Endodermal cell (in vitro differentiated cells): ENCODE data around the gene RPL19. TPM values are rescaled to one million over a fixed set of nuclear protein-coding genes. Genes with fewer than 3 reads are reported as not detected.

Experiments
- DNase-seq: peaks from one replicate; pipeline ENCODE4 v3.0.0-alpha.2; 2017
- H3K27ac ChIP-seq: 2 replicates; pipeline ENCODE4 v1.5.1; 2013; ENCODE audit warnings: mild to moderate bottlenecking, low read depth, low read length, moderate library complexity
- H3K27me3 ChIP-seq: 2 replicates; pipeline ENCODE4 v1.6.1; 2013; ENCODE audit warnings: mild to moderate bottlenecking, low read length, moderate library complexity; ENCODE audit not compliant: insufficient read depth, control insufficient read depth, poor library complexity, severe bottlenecking
- H3K36me3 ChIP-seq: 2 replicates; pipeline ENCODE4 v1.7.0; 2013; ENCODE audit warnings: mild to moderate bottlenecking, low read length, moderate library complexity; ENCODE audit not compliant: control insufficient read depth, insufficient read depth
- H3K4me1 ChIP-seq: one replicate; pipeline ENCODE4 v1.7.0; 2013; ENCODE audit warnings: low read length; ENCODE audit not compliant: control insufficient read depth, insufficient read depth
- H3K4me3 ChIP-seq: 2 replicates; pipeline ENCODE4 v1.5.1; 2013; ENCODE audit warnings: mild to moderate bottlenecking, low read length, moderate library complexity
- H3K9ac ChIP-seq: 2 replicates; pipeline ENCODE4 v1.6.1; 2013; ENCODE audit warnings: mild to moderate bottlenecking, low read length, moderate library complexity; ENCODE audit not compliant: poor library complexity, severe bottlenecking; ENCODE audit errors: extremely low read depth
- H3K9me3 ChIP-seq: 2 replicates; pipeline ENCODE4 v1.6.1; 2013; ENCODE audit warnings: mild to moderate bottlenecking, low read length, moderate library complexity; ENCODE audit not compliant: control insufficient read depth
- H3K27ac Mint-ChIP-seq: 2 replicates; pipeline ENCODE4 v1.8.0; 2020; ENCODE audit warnings: mixed read lengths
- H3K27me3 Mint-ChIP-seq: 2 replicates; pipeline ENCODE4 v1.8.0; 2021; ENCODE audit warnings: mild to moderate bottlenecking, mixed read lengths; ENCODE audit not compliant: insufficient read depth
- H3K36me3 Mint-ChIP-seq: 2 replicates; pipeline ENCODE4 v1.8.0; 2020; ENCODE audit warnings: low read depth, mixed read lengths
- H3K4me1 Mint-ChIP-seq: 2 replicates; pipeline ENCODE4 v1.8.0; 2020; ENCODE audit warnings: mixed read lengths
- H3K4me3 Mint-ChIP-seq: 2 replicates; pipeline ENCODE4 v1.8.0; 2020; ENCODE audit warnings: mild to moderate bottlenecking, moderate library complexity, mixed read lengths
- H3K9me3 Mint-ChIP-seq: 2 replicates; pipeline ENCODE4 v1.8.0; 2020; ENCODE audit warnings: mild to moderate bottlenecking, mixed read lengths
- CTCF ChIP-seq: fragments of 200-600 bp; sonication (generic); conservative IDR thresholded peaks from 2 replicates; pipeline ENCODE4 v1.5.0; 2021; ENCODE audit warnings: antibody characterized with exemption, mild to moderate bottlenecking
- WGBS, 2 experiments: methylation state at CpG; one replicate each; pipeline versions ENCODE4 v1.1.5 to v1.1.7; 2013; ENCODE audit warnings: missing lambda C conversion rate in 2 of 2, mixed read lengths in 1 of 2; ENCODE audit not compliant: insufficient coverage in 1 of 2, insufficient read length in 1 of 2; 5-methylcytosine and 5-hydroxymethylcytosine counted together
- total RNA-seq, 2 donors: library from RNA; stranded (reverse); fragmentation: NEBNext Ultra II Directional in 1 of 2; extraction: Animal tissue kit (Norgen Biotek cat#: 25700) in 1 of 2; gene quantifications; 2 replicates in 1 of 2; 3 replicates in 1 of 2; pipeline ENCODE4 v1.2.1, GENCODE V29; 2021

The RPL19 gene
- total RNA-seq, 2 donors from 2014 or later: 1,782 to 1,829 TPM

- Histone ChIP-seq H3K27me3 (no peaks in the 10 kb centered on the region), H3K9me3 (no peaks in the 10 kb centered on the region), H3K27ac (no peak overlapping the region), H3K4me3 (no peak overlapping the region), H3K9ac (no peak overlapping the region), H3K36me3 (no peaks in the 10 kb centered on the region), H3K4me1 (no peaks in the 10 kb centered on the region)
- no peak for TF ChIP-seq CTCF
- H3K4me3 Mint-ChIP-seq: no peak overlapping the region
- no peaks in the 10 kb centered on the region for H3K36me3 Mint-ChIP-seq
- peaks cover 8% of the 10 kb centered on the region for H3K27me3 Mint-ChIP-seq
- DNase-seq: peak; percentile 64
- peaks cover 7% of the 10 kb centered on the region for H3K4me1 Mint-ChIP-seq
- no peak overlapping the region for H3K27ac Mint-ChIP-seq
- H3K9me3 Mint-ChIP-seq: no peaks in the 10 kb centered on the region
- 83 to 100% methylated on average over 4 to 6 of the region's 6 CpGs for WGBS, 2 experiments
Observed at GRCh38 chr17:39236981-39237441, 36.9 kb downstream of the RPL19 start.

- Mint-ChIP-seq H3K4me3 (no peak overlapping the region), H3K4me1 (peaks cover 4% of the 10 kb centered on the region), H3K9me3 (no peaks in the 10 kb centered on the region), H3K27me3 (peaks cover 4% of the 10 kb centered on the region), H3K27ac (no peak overlapping the region), H3K36me3 (no peaks in the 10 kb centered on the region)
- TF ChIP-seq CTCF: no peak
- Histone ChIP-seq H3K27ac (no peak overlapping the region), H3K9ac (no peak overlapping the region), H3K4me3 (no peak overlapping the region), H3K27me3 (no peaks in the 10 kb centered on the region), H3K4me1 (no peaks in the 10 kb centered on the region), H3K9me3 (no peaks in the 10 kb centered on the region), H3K36me3 (no peaks in the 10 kb centered on the region)
- DNase-seq: no peak
- 80 to 88% methylated on average over 1 to 7 of the region's 7 CpGs for WGBS, 2 experiments
Observed at GRCh38 chr17:39237586-39237985, 37.5 kb downstream of the RPL19 start.

DNA sequence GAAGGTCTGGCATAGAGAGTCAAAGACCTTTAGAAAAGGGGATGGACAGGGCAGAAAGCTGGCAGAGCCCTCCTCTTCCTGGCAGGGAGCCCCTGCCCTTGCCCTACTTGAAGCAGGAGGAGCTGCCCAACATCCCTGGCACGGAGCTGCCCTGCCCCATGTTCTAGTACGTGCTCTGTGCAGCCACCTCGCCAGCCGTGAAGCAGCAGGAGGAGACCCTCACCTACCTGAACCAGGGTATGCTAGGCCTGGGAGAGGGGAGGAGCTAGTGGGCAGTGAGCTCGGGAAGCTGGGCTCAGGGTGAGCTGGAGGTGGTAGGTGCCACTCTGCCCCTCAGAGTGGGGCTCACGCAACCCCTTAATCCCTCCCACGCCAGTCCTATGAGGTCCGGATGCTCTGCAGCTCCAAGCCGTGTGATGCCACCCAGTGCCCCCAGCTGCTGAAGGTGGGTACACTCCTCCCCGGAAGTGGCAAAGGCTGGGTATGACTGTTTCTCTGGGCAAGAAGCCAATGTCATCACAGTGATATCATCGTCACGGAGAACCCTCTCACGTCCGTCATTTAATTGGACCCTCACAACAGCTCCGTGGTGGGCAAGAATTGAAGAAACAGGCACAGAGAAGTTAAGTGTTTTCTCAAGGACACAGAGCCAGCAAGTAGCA lies 38.4 kb downstream of the RPL19 start:
- Mint-ChIP-seq H3K27me3 (peaks cover 4% of the 10 kb centered on the region), H3K9me3 (no peaks in the 10 kb centered on the region), H3K4me3 (no peak overlapping the region), H3K36me3 (no peaks in the 10 kb centered on the region), H3K27ac (no peak overlapping the region), H3K4me1 (peaks cover 4% of the 10 kb centered on the region)
- H3K4me1 ChIP-seq: no peaks in the 10 kb centered on the region
- no peaks in the 10 kb centered on the region for H3K27me3 ChIP-seq
- no peak overlapping the region for H3K27ac ChIP-seq
- no peak overlapping the region for H3K9ac ChIP-seq
- no peaks in the 10 kb centered on the region for H3K36me3 ChIP-seq
- DNase-seq: peak; percentile 51
- no peak overlapping the region for H3K4me3 ChIP-seq
- no peaks in the 10 kb centered on the region for H3K9me3 ChIP-seq
- WGBS, 2 experiments: 90% methylated on average over 14 to 15 of the region's 15 CpGs
- TF ChIP-seq CTCF: no peak
